COLO829 (cell line): ENCODE data around the gene DSCAM.

Experiments used
- DNase-seq: peaks from one replicate; pipeline ENCODE4 v3.0.0; 2012; ENCODE audit warnings: low spot score

Gene DSCAM

DNA sequence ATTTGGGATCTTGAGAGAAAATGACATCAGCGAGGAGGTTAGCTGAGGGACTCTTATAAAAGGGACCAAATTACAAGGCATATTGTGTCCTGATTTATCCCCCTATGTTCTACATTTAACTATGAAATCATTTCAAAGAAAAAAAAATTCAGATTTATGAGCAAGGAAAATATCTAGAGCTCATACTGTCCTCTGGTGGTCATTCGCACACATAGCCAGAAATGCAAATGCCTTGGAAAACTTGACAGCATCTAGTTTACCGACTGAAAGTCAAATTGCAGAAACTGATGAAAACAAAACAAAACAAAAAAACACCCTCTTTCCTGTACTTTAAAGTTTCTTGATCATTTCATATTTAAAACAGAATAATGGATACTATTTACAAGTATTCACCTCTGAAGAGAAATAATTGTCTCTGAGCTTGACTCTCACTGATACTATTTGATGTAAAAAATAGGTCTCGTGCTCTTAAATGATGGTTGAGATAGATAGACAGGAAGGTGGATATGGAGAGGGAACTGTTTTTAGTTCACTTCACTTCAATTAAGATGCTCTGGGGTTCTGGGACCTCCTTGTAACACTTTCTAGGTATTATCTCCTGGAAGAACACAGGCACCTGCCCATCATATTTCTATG lies 725.9 kb downstream of the DSCAM start:
- DNase-seq = peak; percentile 29

DNA sequence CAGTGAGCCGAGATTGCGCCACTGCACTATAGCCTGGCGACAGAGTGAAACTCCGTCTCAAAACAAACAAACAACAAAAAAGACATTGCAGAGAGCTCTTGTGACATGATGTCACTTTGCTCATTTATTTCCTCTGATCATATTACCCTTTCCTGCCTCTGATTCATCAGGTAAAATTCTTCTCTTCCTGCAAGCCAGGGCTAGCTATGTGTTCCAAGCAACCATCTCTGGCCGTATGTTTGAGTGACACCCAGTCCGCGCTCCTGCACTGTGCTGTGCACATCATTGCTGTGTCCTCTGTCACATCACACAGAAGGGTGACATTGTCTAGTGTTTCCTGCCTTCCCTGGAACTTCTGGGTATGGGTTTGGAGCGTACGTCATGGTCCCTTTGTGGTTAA lies 728.4 kb downstream of the DSCAM start:
- no peak for DNase-seq

DNA sequence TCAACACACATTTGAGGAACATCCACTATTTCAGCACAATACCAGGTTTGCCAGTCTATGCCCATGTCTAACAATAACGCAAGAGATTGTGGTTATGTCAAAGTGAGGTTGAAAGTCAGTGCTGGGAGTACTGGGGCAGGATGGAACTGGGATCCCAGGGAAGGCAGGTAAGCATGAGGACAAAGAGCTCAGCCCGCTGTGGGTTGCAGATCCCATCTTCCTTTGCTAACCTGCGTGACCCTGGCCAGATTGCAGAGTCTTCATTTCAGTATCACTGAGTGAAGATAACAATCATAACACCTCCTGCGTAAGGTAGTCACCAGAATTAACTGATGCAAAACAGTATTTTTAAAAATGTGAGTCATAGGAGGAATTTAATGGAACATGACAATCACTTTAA lies 729.7 kb downstream of the DSCAM start:
- no peak for DNase-seq

DNA sequence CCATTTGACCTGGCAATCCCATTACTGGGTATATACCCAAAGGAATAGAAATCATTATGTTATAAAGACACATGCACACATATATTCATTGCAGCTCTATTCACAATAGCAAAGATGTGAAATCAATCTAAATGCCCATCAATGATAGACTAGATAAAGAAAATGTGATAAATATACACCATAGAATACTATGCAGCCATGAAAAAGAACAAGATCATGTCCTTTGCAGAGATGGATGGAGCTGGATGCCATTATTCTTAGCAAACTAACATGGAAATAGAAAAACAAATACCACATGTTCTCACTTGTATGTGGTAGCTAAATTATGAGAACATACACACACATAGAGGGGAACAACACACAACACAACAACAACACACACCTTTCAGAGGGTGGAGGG lies 731.2 kb downstream of the DSCAM start:
- DNase-seq = no peak

DNA sequence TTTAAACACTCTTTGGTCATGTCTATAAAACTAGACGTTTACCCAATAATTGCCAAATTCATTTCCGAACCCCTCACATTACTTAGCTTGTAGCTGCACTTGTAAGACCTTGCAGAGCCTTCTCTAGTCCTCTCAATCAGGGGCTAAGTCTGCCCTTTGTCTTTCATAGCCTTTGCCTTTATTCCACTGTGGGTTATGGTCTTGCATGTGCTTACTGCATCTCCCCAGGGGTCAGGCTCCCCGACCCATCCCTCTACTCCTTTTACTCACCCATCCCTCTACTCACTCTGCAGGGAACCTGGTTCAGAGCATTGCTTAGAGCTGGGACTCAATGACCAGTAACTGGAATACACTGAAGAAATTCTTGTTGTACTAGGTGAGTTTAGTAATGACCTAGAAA lies 744.3 kb downstream of the DSCAM start:
- no peak for DNase-seq

DNA sequence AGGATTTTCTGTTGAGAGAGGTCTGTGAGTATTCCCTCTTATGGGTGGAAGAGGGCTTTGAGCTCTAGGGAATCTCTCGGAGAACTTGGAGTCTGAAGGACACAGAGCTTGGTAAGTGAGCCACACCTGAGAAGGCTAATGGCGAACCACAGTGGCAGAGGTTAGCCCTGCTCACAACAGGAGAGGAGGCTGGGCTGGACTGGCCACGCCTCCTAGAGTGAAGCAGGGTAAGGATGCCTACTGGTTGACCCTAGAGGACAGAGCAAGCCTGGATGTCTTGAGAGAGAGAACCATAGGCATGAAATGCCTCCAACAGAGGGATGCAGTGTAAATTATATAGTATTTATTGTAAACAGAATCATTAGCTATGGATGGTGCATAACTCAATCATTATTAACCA lies 747.1 kb downstream of the DSCAM start:
- DNase-seq = no peak

DNA sequence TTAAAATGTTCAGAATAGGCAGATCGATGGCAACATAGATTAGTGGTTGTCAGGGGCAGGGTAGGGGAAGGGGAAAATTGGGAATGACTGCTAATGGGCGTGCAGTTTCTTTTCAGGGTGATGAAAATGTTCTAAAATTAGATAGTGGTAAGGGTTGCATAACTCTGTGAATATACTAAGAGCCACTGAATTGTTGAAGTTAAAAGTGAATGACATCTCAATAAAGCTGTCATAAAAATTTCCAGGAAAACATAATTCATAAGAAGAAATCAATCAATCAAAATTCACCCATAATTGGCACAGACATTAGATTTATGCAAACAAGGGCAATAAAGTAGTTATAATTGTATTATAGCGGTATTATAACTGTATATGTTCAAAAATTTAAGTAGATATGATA lies 751.5 kb downstream of the DSCAM start:
- DNase-seq = no peak

DNA sequence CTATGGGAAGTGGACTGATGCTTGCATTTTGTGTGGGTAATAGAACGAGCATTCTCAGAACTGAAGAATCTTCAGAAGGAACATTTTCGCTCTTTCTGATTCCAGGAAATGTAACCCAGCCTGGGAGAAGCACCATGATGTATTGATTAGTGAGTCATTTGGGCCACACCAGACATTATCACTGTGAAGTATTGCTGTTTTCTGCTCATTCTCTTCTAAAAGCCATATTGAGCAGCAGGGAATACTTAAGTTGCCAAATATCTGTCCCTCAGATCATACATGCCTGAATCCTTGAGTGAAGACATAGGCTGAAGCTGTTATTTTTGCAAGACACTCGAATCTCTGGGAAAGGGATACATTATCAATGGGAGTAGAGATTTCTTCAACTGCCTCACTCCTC lies 766.6 kb downstream of the DSCAM start:
- DNase-seq = no peak

DNA sequence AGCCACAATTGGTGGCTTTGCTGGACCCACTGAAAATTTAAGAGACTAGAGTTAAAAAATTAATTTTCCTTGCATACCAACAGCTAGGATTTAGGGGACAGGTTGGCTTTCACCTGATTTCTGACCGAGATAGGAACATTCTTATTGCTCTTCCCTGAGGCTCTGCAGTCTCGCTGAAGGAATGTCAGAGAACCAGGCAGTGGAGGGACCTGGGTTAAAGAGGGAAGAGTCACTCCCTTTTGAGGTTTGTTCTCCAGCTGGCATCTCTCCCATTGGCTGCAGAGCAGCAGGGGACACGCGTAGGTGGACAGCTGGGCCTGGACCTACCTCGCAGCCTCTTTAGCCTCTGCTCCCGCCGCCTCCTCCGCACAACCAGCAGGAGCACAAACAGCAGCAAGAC lies 772.2 kb downstream of the DSCAM start:
- no peak for DNase-seq

DNA sequence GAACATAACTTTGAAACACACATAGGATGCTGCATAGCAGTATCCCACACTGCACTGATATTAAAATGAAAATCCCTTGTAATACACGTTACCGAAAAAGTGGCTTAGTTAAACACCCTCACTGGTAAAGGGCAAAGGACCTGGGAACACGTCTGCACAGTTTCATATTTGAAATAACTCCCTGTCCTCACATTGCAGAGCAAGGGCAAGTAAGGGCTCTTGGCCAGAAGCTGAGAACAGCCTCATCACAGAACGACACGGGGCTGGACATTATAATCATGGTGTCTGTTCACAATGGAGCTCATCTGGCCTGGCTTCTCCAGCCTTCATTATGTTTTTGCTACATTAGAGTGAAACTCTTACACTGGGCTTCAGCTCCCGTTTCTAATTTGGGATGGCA lies 772.8 kb downstream of the DSCAM start:
- no peak for DNase-seq

DNA sequence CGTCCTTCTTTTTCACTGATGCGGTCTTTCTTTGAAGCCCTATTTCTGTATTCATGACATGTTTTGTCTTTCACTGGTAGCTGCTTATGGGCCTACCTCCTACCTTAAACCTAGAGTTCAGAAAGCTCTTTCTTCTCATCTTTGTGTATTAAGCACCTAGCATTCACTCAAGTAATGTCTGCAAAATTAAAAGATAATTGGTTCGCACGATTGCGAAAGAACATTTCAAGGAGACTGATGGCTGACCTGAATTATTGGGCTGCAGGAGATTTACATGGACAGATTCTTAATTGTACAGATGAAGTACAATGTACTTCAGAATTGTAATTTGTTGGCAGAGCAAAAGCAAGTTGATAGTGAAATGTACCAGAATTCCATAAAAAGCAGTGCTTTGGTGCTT lies 773.3 kb downstream of the DSCAM start:
- DNase-seq = no peak

DNA sequence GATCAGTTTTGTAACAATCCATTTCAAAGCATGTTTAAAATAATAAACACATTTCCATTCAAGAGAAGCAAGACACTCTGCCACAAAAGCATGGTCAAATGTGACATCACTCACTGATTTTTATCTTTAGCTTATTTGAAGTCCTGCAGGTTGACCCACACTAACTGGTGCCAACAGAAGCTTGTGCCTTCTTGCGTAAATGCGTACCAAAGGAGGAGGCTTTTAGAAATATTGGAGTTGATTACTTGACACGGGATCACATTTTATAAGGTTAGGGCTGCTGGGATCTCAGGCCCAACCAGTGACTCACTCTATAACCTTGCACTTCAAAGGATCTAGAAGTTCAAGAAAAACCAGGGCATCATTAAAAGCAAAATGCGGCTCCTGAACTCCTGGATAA lies 776.1 kb downstream of the DSCAM start:
- DNase-seq = no peak

DNA sequence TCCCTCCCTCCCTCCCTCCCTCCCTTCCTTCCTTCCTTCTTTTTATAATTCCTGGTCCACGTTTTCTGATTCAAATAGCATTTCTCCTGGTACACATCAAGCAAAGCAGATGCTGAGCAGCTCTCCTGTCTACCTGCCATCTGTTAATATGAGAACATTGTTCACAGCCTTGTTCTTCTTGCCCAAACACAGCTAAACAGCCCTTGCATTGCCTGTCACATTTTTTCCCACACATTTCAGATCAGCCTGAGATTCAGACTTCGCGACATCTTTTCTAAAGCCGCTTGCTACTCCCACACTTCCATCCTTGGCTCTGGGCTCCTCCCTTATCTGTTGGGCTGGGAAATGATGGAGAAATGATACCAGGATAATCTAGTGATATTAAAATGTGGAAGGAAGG lies 779.2 kb downstream of the DSCAM start:
- no peak for DNase-seq

DNA sequence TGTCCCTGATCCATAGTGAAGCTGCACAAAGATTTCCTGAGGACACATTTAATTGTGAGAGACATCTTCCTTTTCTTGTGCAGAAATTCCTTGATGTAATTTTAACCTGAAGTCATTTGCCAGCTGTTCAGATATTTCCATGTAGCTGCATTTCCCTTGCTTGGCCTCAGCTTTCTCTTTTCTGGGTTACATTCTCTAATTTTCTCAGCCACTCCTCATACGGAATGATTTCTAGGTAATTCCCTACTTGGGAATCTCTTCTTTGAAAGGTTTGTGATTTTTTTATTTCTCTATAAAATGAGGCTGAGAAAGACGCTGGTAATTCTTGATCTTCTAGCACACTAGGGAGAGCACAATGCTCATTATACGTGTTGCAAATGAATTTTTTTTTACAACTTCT lies 780.7 kb downstream of the DSCAM start:
- DNase-seq = no peak

DNA sequence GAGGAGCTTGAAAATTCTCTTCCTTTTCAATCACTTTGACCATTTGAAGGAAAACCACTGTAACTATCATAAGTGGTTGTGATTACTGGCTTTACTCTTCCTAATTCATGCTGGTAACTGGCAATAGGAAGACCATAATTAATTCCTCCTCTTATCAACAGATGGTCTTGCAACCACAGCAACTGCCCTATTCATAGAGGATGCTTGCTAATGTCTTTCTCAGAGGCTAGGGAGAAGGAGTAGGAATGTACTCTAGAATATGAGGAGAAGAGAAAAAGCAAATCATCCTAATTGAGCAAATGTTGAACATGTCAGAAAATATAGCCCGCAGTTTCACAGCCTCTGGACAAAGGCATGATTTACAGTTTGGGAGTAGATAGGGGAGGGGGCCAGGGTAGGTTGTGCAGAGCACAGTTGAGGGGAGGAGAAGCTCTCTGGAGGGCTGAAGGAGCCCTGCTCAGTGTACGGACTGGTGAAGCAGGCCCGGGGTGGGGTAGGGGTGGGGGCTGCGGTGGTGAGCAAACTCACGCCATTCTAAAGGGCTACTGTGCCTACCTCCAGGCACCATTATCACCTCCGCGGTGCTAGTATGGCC lies 786.8 kb downstream of the DSCAM start:
- DNase-seq = no peak

DNA sequence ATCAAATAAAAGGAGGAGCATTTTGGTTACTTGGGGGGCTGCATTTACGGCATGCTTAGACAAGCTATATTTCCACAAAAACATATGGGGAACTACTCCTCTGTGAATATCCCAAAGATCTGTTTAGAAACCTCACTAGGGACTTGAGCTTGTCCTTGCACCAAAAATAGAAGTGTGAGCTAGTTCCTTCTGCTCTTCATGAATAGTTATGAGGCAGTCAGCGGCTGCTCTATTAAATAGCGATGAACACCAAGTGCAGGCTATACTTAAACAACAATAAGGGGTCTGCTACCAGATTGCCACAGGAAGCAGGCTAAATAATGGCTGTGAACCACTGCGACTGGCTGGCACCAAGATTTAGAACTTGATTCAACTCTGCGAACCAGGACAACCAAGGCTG lies 789.6 kb downstream of the DSCAM start:
- DNase-seq = no peak

DNA sequence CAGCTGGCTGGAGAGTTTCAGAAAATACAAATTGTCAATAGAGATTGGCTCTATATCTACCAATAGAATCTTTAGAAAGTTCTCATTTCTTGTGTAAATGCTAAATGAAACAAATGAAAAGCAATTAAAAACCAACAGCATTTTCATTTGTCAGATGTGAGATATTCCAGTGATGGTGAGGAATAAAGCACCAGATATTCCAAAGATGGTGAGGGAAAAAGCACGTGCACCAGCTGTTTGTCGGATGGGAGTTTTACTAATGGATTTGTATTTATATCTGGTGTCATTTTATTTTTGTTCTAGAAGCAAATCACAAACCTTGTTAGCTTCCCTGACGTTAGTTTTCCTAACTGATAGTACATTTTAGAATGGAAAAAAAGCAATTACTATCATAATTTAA lies 790.9 kb downstream of the DSCAM start:
- DNase-seq = no peak

DNA sequence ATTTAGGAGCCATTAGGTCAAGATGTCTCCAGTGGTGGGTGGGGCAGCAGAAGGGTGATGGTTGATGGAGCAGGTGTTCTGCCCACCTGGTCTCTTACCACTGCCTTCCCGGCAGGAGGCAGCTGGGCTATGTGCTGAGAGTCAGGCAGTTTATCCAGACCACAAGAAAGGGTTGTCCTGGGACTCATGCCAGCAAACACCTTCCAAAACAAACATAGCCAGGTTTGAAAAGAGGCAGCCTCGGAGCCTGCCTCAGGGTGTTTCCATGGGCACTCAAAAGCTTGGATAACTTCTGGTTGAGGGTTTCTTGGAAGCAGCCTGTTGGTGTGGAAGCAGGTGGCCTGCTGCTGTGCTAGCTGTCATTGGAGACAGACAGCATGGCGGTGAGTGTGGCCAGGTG lies 792.6 kb downstream of the DSCAM start:
- no peak for DNase-seq

DNA sequence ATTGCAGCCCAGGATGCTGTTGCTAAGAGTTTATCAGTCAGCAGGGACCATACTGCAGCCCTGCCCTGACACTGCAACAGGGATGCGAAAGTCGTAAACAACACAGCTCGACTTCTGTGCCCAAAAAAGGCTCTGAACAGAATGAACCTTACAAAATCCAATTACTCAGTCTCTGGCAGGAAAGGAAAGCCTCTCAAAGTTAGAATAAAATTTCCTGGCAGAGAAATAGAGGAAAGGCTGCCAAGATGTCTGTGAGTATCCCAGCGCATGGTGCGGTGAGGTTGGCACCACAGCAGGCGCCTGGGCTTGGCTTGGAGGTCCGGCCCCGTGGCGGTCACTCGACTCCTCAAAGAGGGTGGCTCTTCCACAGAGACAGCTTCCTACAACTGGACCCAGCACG lies 794.0 kb downstream of the DSCAM start:
- DNase-seq = no peak

DNA sequence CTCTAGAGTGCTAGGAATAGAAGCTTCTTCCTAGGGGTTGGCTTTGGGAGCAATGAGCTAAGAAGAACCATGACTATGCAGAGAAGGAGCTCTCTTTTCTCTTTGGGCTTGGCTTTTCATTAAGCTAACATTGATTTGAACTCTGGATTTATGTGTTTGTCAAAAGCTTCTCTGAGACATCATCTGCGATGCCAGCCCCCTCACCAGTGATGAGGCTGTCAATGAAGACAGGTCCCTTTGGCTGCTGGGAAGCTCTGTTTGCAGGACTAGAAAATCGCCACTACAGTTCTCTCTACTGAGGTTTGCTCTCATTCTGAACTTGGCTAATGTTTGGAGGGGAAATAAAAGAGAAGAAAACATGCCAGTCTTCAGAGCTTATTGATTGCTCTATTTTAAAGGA lies 794.7 kb downstream of the DSCAM start:
- DNase-seq = no peak

DNA sequence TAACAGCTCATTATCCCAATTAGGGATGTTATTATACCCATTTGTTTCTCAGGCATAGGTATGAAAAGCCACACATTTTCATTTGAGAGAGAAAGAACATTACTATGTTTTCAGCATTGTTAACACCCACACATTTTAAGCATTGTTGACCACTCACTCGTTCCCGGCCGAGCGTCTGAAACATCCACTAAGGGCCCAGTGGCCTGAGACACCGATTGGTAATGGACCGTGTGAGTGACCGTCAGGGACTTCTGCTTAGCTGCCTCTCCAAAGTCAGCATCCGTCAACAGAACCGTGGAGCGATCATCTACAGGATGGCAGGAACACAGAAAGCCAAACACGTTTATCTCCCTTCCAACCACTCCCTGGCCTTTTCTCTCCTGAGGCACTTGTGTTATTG lies 795.2 kb downstream of the DSCAM start:
- no peak for DNase-seq

DNA sequence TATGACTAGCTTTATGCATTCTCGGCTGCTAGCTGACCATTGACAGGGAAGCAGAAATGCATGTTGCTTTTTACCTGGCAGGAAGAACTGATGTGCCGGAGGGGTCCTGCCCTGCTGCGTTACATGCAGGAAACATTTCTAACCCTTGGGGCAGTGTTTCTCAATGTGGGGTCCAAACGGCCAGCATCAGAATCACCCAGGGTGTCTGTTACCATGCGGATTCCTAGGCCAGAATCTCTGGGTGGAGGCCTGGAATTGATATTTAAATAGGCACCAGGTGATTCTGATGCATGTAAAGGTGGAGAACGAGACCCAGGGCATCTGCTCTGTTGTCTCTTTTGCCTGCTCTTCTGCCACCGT lies 797.0 kb downstream of the DSCAM start:
- no peak for DNase-seq

DNA sequence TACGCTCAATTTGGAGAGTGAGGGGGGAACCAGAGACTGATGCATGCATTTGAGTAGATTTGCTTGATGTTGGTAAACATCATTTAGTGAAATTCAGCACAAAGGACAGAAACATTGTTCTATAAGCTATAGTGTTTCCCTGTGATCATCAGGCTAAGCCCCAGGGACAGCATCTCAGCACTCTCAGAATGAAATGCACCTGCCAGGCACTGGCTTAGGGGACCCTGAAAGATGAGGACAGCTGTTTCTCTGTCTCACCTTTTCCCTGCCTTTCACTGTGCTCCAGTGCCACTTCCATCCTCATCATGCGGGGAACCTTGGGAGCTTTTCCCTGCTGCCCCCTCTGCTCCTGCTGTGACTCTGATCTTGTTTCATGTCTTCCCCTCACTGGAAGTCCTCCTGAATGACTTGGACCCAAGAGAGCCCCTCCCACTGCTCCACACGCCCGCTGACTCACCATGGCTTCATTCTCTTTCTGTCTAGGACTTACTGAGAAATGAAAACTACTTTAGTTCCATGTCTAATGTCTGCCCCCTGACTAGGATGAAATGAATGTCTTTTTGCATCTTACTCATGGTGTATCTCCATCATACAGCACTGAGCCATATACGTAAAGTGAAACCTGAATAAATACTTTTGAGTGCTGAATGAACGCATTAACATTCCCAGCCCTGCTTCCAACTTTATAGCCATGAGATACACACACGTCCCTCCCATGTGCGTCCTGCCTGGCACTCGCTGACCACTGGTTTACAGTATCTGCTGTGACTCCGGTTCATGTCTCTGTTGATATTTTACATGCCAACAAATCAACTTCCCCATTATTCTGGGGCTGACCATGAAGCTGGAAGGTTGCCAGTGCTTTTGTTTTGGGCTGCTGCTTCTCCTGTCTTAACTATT lies 797.7 kb downstream of the DSCAM start:
- DNase-seq = no peak
